SK-N-SH (cell line): ENCODE measurements around the gene CASP5. TPM values are rescaled to one million over a fixed set of nuclear protein-coding genes. Genes with fewer than 3 reads are reported as not detected.

ENCODE experiments used
- CTCF ChIA-PET: fragments of 300-600, 350-600 bp; formaldehyde crosslinking; extraction: SDS; loops from one replicate; lab custom pipeline; 2021; lab: Yijun Ruan, JAX
- POLR2A ChIA-PET: fragments of 350-600 bp; sonication (Branson Sonifier 250); formaldehyde crosslinking; extraction: SDS; loops from one replicate; lab custom pipeline; 2020; ENCODE audit warnings: antibody characterized with exemption, inconsistent platforms; lab: Yijun Ruan, JAX
- DNase-seq: peaks from one replicate; pipeline ENCODE4 v3.0.0; 2012
- H2AFZ ChIP-seq: fragments of 200-600 bp; sonication (generic); 2 replicates; pipeline ENCODE4 v1.8.1; 2016; ENCODE audit warnings: antibody characterized with exemption, mild to moderate bottlenecking, low read depth
- H3F3A ChIP-seq: fragments of 200-600 bp; sonication (generic); replicated peaks from 2 replicates; pipeline ENCODE3; 2016; ENCODE audit warnings: antibody characterized with exemption, mild to moderate bottlenecking; ENCODE audit not compliant: insufficient read depth
- H3K27ac ChIP-seq, 2 experiments: fragments of 200-500 bp in 1 of 2; fragments of 200-600 bp in 1 of 2; sonication (Bioruptor generic) in 1 of 2; sonication (generic), shearing (Covaris generic) in 1 of 2; 2 replicates each; pipeline versions ENCODE4 v1.5.1 to v1.6.1; 2014 to 2016; ENCODE audit warnings: low read depth in 2 of 2, inconsistent platforms in 1 of 2, low read length in 1 of 2, mild to moderate bottlenecking in 1 of 2, mixed read lengths in 1 of 2
- H3K27me3 ChIP-seq: fragments of 200-600 bp; sonication (generic), shearing (Covaris generic); 2 replicates; pipeline ENCODE4 v1.6.1; 2016; ENCODE audit warnings: mixed run types; ENCODE audit not compliant: insufficient read depth
- H3K36me3 ChIP-seq, 2 experiments: fragments of 200-500 bp in 1 of 2; fragments of 200-600 bp in 1 of 2; sonication (Bioruptor generic) in 1 of 2; sonication (generic) in 1 of 2; replicated peaks in 1 of 2; 2 replicates each; pipeline versions ENCODE3 to v1.5.1; 2014 to 2016; ENCODE audit warnings: low read length in 1 of 2, mild to moderate bottlenecking in 1 of 2; ENCODE audit not compliant: insufficient read depth in 2 of 2, control insufficient read depth in 1 of 2
- H3K4me1 ChIP-seq, 2 experiments: fragments of 200-500 bp in 1 of 2; fragments of 200-600 bp in 1 of 2; sonication (Bioruptor generic) in 1 of 2; sonication (generic), shearing (Covaris generic) in 1 of 2; 2 replicates each; pipeline versions ENCODE4 v1.5.1 to v1.6.1; 2014 to 2016; ENCODE audit warnings: low read depth in 1 of 2, low read length in 1 of 2, mixed run types in 1 of 2; ENCODE audit not compliant: insufficient read depth in 2 of 2, control insufficient read depth in 1 of 2
- H3K4me2 ChIP-seq: fragments of 200-600 bp; sonication (generic), shearing (Covaris generic); 2 replicates; pipeline ENCODE4 v1.6.1; 2017; ENCODE audit warnings: mixed run types
- H3K4me3 ChIP-seq, 2 experiments: fragments of 200-500 bp in 1 of 2; fragments of 200-600 bp in 1 of 2; sonication (Bioruptor generic) in 1 of 2; sonication (generic), shearing (Covaris generic) in 1 of 2; 2 replicates each; pipeline versions ENCODE4 v1.5.1 to v1.8.1; 2014 to 2016; ENCODE audit warnings: low read depth in 2 of 2, inconsistent platforms in 1 of 2, low read length in 1 of 2, mild to moderate bottlenecking in 1 of 2, mixed read lengths in 1 of 2, moderate library complexity in 1 of 2
- H3K79me2 ChIP-seq: fragments of 200-600 bp; sonication (generic); 2 replicates; pipeline ENCODE4 v1.8.1; 2017; ENCODE audit warnings: mild to moderate bottlenecking; ENCODE audit not compliant: insufficient read depth
- H3K9ac ChIP-seq: fragments of 200-600 bp; sonication (generic); 2 replicates; pipeline ENCODE4 v1.6.1; 2017; ENCODE audit warnings: mixed run types
- H3K9me2 ChIP-seq: fragments of 200-600 bp; sonication (generic); 2 replicates; pipeline ENCODE4 v1.6.1; 2017; ENCODE audit warnings: mixed run types
- H3K9me3 ChIP-seq: fragments of 200-600 bp; sonication (generic); 2 replicates; pipeline ENCODE4 v1.6.1; 2017; ENCODE audit warnings: mixed run types, mild to moderate bottlenecking, moderate library complexity
- H4K20me1 ChIP-seq: fragments of 200-600 bp; sonication (generic); 2 replicates; pipeline ENCODE4 v1.6.1; 2017; ENCODE audit warnings: mild to moderate bottlenecking, mixed run types; ENCODE audit not compliant: insufficient read depth
- GABPA ChIP-seq: IDR thresholded peaks from 2 replicates; pipeline ENCODE4 v1.4.0; 2012; ENCODE audit warnings: low read depth, mild to moderate bottlenecking
- GATA2 ChIP-seq: sonication (generic); formaldehyde crosslinking; IDR thresholded peaks from 2 replicates; pipeline ENCODE4 v1.5.0; 2020; ENCODE audit warnings: mild to moderate bottlenecking, missing genetic modification reagents
- POLR2AphosphoS5 ChIP-seq: IDR thresholded peaks from 2 replicates; pipeline ENCODE4 v1.6.1; 2012; ENCODE audit warnings: low read depth, low read length
- RXRA ChIP-seq: IDR thresholded peaks from 2 replicates; pipeline ENCODE4 v1.4.0; 2012; ENCODE audit warnings: low read depth, mild to moderate bottlenecking, borderline replicate concordance
- TEAD4 ChIP-seq: IDR thresholded peaks from 2 replicates; pipeline ENCODE4 v1.4.0; 2012; ENCODE audit warnings: mild to moderate bottlenecking, borderline replicate concordance; ENCODE audit not compliant: insufficient read depth
- WGBS: methylation state at CpG from one replicate; pipeline ENCODE4 v1.1.6; 2017; ENCODE audit warnings: low lambda C conversion rate; 5-methylcytosine and 5-hydroxymethylcytosine counted together
- polyA plus RNA-seq, 3 experiments: library from polyadenylated mRNA; depleted of rRNA; stranded (reverse); fragments of >200 nt; gene quantifications; 2 replicates each; pipeline ENCODE4 v1.2.3, GENCODE V29; 2012
- TF ChIP-seq, protein P1 (sequence below): IDR thresholded peaks from 2 replicates; pipeline ENCODE4; 2012
- TF ChIP-seq, protein P2 (sequence below): IDR thresholded peaks from 2 replicates; pipeline ENCODE4 v1.6.1; 2012; ENCODE audit warnings: mild to moderate bottlenecking, low read depth, low read length, moderate library complexity

Gene CASP5
- polyA plus RNA-seq, 1 of the 3 experiments (the other 2 are of a cell fraction) = not detected

DNA sequence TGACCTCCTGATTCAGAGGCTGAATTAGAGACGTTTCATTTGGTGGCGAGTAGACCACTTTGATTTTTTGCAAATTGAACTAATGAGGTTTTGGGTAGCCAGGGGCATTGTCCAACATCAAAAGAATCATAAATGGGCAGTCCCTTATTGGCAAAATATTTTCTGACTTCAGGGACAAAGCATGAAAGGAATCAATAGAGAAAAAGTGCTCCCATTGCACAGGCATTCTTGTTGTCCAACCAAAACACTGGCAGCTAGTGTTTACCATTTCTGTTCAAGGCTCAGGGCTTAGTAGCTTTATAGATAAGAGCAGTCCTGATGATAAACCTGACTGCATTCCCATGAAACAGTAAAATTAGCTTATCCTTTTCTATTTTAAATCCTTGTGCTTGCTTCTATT is 28.6 kb upstream of the CASP5 start:
- TF ChIP-seq, protein P1, sequence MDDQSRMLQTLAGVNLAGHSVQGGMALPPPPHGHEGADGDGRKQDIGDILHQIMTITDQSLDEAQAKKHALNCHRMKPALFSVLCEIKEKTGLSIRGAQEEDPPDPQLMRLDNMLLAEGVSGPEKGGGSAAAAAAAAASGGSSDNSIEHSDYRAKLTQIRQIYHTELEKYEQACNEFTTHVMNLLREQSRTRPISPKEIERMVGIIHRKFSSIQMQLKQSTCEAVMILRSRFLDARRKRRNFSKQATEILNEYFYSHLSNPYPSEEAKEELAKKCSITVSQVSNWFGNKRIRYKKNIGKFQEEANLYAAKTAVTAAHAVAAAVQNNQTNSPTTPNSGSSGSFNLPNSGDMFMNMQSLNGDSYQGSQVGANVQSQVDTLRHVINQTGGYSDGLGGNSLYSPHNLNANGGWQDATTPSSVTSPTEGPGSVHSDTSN = no peak
- no peak overlapping the region for H3K4me3 ChIP-seq
- H2AFZ ChIP-seq = no peak overlapping the region
- no peaks in the 10 kb centered on the region for H3K9me3 ChIP-seq
- H3K9ac ChIP-seq = no peak overlapping the region
- no peaks in the 10 kb centered on the region for H3K27me3 ChIP-seq
- no peaks in the 10 kb centered on the region for H4K20me1 ChIP-seq
- ChIA-PET POLR2A (no interaction called here), CTCF (no interaction called here)
- no peak overlapping the region for H3K4me2 ChIP-seq
- DNase-seq = no peak
- H3K79me2 ChIP-seq = no peaks in the 10 kb centered on the region
- no peaks in the 10 kb centered on the region for H3F3A ChIP-seq
- 45% methylated on average over 2 of the region's 2 CpGs for WGBS
- no peaks in the 10 kb centered on the region for H3K4me1 ChIP-seq
- no peaks in the 10 kb centered on the region for H3K9me2 ChIP-seq
- no peak overlapping the region for H3K27ac ChIP-seq
- H3K36me3 ChIP-seq = no peaks in the 10 kb centered on the region

DNA sequence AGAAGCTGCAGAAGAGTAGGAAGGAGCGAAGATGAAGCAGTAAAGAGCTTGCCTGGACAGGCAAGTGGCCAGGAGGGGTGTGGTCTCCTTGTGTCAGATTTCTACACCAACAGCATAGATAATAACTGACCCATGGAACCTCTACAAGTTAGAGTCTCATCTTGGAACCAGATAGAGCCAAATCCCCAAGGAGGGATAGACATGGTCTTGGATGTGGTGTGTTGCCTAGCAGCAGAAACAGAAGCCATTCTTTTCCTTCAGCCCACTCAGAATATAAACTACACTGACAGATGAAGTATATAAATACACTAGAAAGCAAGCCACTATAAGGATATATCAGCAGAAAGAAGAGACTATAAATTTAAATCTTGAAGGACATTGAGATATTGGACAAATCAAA is 26.5 kb upstream of the CASP5 start:
- WGBS = 33% methylated on average over 1 of the region's 1 CpG
- Histone ChIP-seq H3K4me2 (no peak overlapping the region), H3K9me3 (no peaks in the 10 kb centered on the region), H3K9ac (no peak overlapping the region), H4K20me1 (no peaks in the 10 kb centered on the region), H3K79me2 (no peaks in the 10 kb centered on the region), H3K36me3 (no peaks in the 10 kb centered on the region), H3K27ac (no peak overlapping the region), H3K4me1 (no peaks in the 10 kb centered on the region), H3K4me3 (no peak overlapping the region), H2AFZ (no peak overlapping the region), H3K9me2 (no peaks in the 10 kb centered on the region), H3F3A (no peaks in the 10 kb centered on the region), H3K27me3 (no peaks in the 10 kb centered on the region)
- POLR2A ChIA-PET = no interaction called here
- CTCF ChIA-PET = no interaction called here
- TF ChIP-seq GABPA (no peak), TEAD4 (no peak), GATA2 (no peak), RXRA (no peak), POLR2AphosphoS5 (no peak)
- TF ChIP-seq, protein P2, sequence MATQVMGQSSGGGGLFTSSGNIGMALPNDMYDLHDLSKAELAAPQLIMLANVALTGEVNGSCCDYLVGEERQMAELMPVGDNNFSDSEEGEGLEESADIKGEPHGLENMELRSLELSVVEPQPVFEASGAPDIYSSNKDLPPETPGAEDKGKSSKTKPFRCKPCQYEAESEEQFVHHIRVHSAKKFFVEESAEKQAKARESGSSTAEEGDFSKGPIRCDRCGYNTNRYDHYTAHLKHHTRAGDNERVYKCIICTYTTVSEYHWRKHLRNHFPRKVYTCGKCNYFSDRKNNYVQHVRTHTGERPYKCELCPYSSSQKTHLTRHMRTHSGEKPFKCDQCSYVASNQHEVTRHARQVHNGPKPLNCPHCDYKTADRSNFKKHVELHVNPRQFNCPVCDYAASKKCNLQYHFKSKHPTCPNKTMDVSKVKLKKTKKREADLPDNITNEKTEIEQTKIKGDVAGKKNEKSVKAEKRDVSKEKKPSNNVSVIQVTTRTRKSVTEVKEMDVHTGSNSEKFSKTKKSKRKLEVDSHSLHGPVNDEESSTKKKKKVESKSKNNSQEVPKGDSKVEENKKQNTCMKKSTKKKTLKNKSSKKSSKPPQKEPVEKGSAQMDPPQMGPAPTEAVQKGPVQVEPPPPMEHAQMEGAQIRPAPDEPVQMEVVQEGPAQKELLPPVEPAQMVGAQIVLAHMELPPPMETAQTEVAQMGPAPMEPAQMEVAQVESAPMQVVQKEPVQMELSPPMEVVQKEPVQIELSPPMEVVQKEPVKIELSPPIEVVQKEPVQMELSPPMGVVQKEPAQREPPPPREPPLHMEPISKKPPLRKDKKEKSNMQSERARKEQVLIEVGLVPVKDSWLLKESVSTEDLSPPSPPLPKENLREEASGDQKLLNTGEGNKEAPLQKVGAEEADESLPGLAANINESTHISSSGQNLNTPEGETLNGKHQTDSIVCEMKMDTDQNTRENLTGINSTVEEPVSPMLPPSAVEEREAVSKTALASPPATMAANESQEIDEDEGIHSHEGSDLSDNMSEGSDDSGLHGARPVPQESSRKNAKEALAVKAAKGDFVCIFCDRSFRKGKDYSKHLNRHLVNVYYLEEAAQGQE = no peak
- DNase-seq = no peak
